ENCODE results near the gene ZFP36L1.

DNA sequence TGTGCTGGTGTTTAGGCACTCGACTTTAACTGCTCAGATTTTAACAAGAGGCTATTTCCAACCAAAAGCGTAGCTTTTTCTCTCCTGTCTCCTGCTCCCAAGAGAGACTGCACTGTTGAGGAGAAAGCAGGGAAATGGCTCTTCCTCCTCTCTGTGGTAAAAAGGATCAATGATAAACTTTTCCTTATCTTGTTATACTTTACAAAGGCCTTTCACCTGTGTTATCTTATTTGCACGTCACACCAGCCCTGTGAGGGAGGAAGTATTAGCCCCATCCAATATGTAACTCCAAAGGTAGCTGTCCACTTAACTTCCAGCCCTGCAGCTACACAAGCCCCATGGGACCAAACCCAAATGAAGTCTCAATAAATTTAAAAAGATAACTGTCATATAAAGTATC, 32.9 kb upstream of the ZFP36L1 start:
- TF ChIP-seq TCF4 (CRISPR knock-in tag; IDR thresholded peaks at IDR 0.05; ENCODE audit: borderline replicate concordance) (no peak), TOX (CRISPR knock-in tag; IDR thresholded peaks at IDR 0.05; ENCODE audit: borderline replicate concordance) (no peak), ZNF70 (CRISPR knock-in tag; IDR thresholded peaks at IDR 0.05) (no peak), ARNTL (CRISPR knock-in tag; IDR thresholded peaks at IDR 0.05; ENCODE audit: borderline replicate concordance, low read depth) (no peak), CSDC2 (CRISPR knock-in tag; IDR thresholded peaks at IDR 0.05) (no peak), ZNF8 (CRISPR knock-in tag; IDR thresholded peaks at IDR 0.05) (no peak), SNAI2 (CRISPR knock-in tag; IDR thresholded peaks at IDR 0.05) (no peak), ISL1 (CRISPR knock-in tag; IDR thresholded peaks at IDR 0.05) (no peak)
- TF ChIP-seq, protein P1, sequence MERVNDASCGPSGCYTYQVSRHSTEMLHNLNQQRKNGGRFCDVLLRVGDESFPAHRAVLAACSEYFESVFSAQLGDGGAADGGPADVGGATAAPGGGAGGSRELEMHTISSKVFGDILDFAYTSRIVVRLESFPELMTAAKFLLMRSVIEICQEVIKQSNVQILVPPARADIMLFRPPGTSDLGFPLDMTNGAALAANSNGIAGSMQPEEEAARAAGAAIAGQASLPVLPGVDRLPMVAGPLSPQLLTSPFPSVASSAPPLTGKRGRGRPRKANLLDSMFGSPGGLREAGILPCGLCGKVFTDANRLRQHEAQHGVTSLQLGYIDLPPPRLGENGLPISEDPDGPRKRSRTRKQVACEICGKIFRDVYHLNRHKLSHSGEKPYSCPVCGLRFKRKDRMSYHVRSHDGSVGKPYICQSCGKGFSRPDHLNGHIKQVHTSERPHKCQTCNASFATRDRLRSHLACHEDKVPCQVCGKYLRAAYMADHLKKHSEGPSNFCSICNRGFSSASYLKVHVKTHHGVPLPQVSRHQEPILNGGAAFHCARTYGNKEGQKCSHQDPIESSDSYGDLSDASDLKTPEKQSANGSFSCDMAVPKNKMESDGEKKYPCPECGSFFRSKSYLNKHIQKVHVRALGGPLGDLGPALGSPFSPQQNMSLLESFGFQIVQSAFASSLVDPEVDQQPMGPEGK (CRISPR knock-in tag; IDR thresholded peaks at IDR 0.05; ENCODE audit: borderline replicate concordance) = no peak
- TF ChIP-seq, protein P2, sequence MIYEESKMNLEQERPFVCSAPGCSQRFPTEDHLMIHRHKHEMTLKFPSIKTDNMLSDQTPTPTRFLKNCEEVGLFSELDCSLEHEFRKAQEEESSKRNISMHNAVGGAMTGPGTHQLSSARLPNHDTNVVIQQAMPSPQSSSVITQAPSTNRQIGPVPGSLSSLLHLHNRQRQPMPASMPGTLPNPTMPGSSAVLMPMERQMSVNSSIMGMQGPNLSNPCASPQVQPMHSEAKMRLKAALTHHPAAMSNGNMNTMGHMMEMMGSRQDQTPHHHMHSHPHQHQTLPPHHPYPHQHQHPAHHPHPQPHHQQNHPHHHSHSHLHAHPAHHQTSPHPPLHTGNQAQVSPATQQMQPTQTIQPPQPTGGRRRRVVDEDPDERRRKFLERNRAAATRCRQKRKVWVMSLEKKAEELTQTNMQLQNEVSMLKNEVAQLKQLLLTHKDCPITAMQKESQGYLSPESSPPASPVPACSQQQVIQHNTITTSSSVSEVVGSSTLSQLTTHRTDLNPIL (CRISPR knock-in tag; IDR thresholded peaks at IDR 0.05; ENCODE audit: low read depth) = no peak
- TF ChIP-seq, protein P3, sequence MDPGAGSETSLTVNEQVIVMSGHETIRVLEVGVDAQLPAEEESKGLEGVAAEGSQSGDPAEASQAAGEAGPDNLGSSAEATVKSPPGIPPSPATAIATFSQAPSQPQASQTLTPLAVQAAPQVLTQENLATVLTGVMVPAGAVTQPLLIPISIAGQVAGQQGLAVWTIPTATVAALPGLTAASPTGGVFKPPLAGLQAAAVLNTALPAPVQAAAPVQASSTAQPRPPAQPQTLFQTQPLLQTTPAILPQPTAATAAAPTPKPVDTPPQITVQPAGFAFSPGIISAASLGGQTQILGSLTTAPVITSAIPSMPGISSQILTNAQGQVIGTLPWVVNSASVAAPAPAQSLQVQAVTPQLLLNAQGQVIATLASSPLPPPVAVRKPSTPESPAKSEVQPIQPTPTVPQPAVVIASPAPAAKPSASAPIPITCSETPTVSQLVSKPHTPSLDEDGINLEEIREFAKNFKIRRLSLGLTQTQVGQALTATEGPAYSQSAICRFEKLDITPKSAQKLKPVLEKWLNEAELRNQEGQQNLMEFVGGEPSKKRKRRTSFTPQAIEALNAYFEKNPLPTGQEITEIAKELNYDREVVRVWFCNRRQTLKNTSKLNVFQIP (CRISPR knock-in tag; IDR thresholded peaks at IDR 0.05; ENCODE audit: borderline replicate concordance, low read depth) = no peak

Data from SK-N-SH treated with all-trans-retinoic acid at 6 μM for 48 hours (cell line).